ENCODE measurements around the gene UGT3A2.

UGT3A2 gene

GRCh38 chr5:36017004-36017403 is 49.7 kb downstream of the UGT3A2 start:
- TF ChIP-seq POLR2AphosphoS5 (IDR thresholded peaks at IDR 0.05; ENCODE audit: low read depth, low read length) (no peak), REST (IDR thresholded peaks at IDR 0.05; ENCODE audit: insufficient read depth in 1 of 2, low read depth in 2 of 2, low read length in 2 of 2) (no peak), TAF1 (IDR thresholded peaks at IDR 0.05; ENCODE audit: borderline replicate concordance, insufficient read depth, low read length) (no peak), SIN3A (IDR thresholded peaks at IDR 0.05; ENCODE audit: borderline replicate concordance, insufficient read depth, low read length) (no peak), FOXP2 (optimal IDR thresholded peaks at IDR 0.05; ENCODE audit: borderline replicate concordance, extremely low read depth, extremely low read length, insufficient read depth) (no peak)

GRCh38 chr5:36013182-36013581 is 53.5 kb downstream of the UGT3A2 start:
- TF ChIP-seq SIN3A (IDR thresholded peaks at IDR 0.05; ENCODE audit: borderline replicate concordance, insufficient read depth, low read length) (no peak), TAF1 (IDR thresholded peaks at IDR 0.05; ENCODE audit: borderline replicate concordance, insufficient read depth, low read length) (no peak), POLR2AphosphoS5 (IDR thresholded peaks at IDR 0.05; ENCODE audit: low read depth, low read length) (no peak), REST (IDR thresholded peaks at IDR 0.05; ENCODE audit: insufficient read depth in 1 of 2, low read depth in 2 of 2, low read length in 2 of 2) (no peak), FOXP2 (optimal IDR thresholded peaks at IDR 0.05; ENCODE audit: borderline replicate concordance, extremely low read depth, extremely low read length, insufficient read depth) (no peak)

GRCh38 chr5:36009698-36010097 is 57.0 kb downstream of the UGT3A2 start:
- TF ChIP-seq SIN3A (IDR thresholded peaks at IDR 0.05; ENCODE audit: borderline replicate concordance, insufficient read depth, low read length), result no peak
- TF ChIP-seq TAF1 (IDR thresholded peaks at IDR 0.05; ENCODE audit: borderline replicate concordance, insufficient read depth, low read length), result no peak
- no peak for TF ChIP-seq FOXP2 (optimal IDR thresholded peaks at IDR 0.05; ENCODE audit: borderline replicate concordance, extremely low read depth, extremely low read length, insufficient read depth)
- TF ChIP-seq REST (IDR thresholded peaks at IDR 0.05; ENCODE audit: insufficient read depth in 1 of 2, low read depth in 2 of 2, low read length in 2 of 2), result no peak
- no peak for TF ChIP-seq POLR2AphosphoS5 (IDR thresholded peaks at IDR 0.05; ENCODE audit: low read depth, low read length)

GRCh38 chr5:36007366-36007765 is 59.3 kb downstream of the UGT3A2 start:
- no peak for TF ChIP-seq FOXP2 (optimal IDR thresholded peaks at IDR 0.05; ENCODE audit: borderline replicate concordance, extremely low read depth, extremely low read length, insufficient read depth)

- no peak for TF ChIP-seq FOXP2 (optimal IDR thresholded peaks at IDR 0.05; ENCODE audit: borderline replicate concordance, extremely low read depth, extremely low read length, insufficient read depth)
- no peak for TF ChIP-seq REST (IDR thresholded peaks at IDR 0.05; ENCODE audit: insufficient read depth in 1 of 2, low read depth in 2 of 2, low read length in 2 of 2)
- no peak for TF ChIP-seq POLR2AphosphoS5 (IDR thresholded peaks at IDR 0.05; ENCODE audit: low read depth, low read length)
- no peak for TF ChIP-seq TAF1 (IDR thresholded peaks at IDR 0.05; ENCODE audit: borderline replicate concordance, insufficient read depth, low read length)
- TF ChIP-seq SIN3A (IDR thresholded peaks at IDR 0.05; ENCODE audit: borderline replicate concordance, insufficient read depth, low read length), result no peak
Observed at GRCh38 chr5:36006163-36006562, 60.5 kb downstream of the UGT3A2 start.
